Activated naive CD4-positive, alpha-beta T cell (primary cell): ENCODE results near the gene TADA2A.
"Not testable (repeated sequence)": the region's sequence is repeated elsewhere in the genome, so short reads cannot be mapped to it uniquely, and the experiment has no call there.

Source experiments
- DNase-seq, 4 experiments: peaks; one replicate each; lab custom pipeline; 2025; lab: John Stamatoyannopoulos, UW

The TADA2A gene

GRCh38 chr17:37493249-37494027 is 86.8 kb downstream of the TADA2A start:
- no peak for DNase-seq

- no peak for DNase-seq
Measured at GRCh38 chr17:37494401-37494831, 87.7 kb downstream of the TADA2A start.

GRCh38 chr17:37494971-37495370 is 88.3 kb downstream of the TADA2A start:
- DNase-seq: no peak

GRCh38 chr17:37500378-37500777 is 93.7 kb downstream of the TADA2A start:
- no peak for DNase-seq

GRCh38 chr17:37502009-37502936 is 95.6 kb downstream of the TADA2A start:
- DNase-seq: no peak

- no peak for DNase-seq
Measured at GRCh38 chr17:37503148-37503547, 96.5 kb downstream of the TADA2A start.

- no peak for DNase-seq
Measured at GRCh38 chr17:37505333-37505732, 98.6 kb downstream of the TADA2A start.

- DNase-seq: no peak
Measured at GRCh38 chr17:37506678-37507077, 100.0 kb downstream of the TADA2A start.

GRCh38 chr17:37507111-37507510 is 100.4 kb downstream of the TADA2A start:
- DNase-seq: no peak

GRCh38 chr17:37510056-37510455 is 103.4 kb downstream of the TADA2A start:
- DNase-seq: no peak

- DNase-seq: not testable (repeated sequence)
Measured at GRCh38 chr17:37511642-37512041, 105.0 kb downstream of the TADA2A start.

- no peak for DNase-seq
Measured at GRCh38 chr17:37512442-37513068, 105.9 kb downstream of the TADA2A start.

- no peak for DNase-seq
Measured at GRCh38 chr17:37513711-37514110, 107.0 kb downstream of the TADA2A start.

- no peak for DNase-seq
Measured at GRCh38 chr17:37516127-37516571, 109.5 kb downstream of the TADA2A start.

GRCh38 chr17:37517881-37518280 is 111.2 kb downstream of the TADA2A start:
- DNase-seq: no peak

GRCh38 chr17:37518826-37519225 is 112.1 kb downstream of the TADA2A start:
- DNase-seq: no peak

GRCh38 chr17:37519251-37519985 is 112.7 kb downstream of the TADA2A start:
- DNase-seq: no peak

GRCh38 chr17:37520174-37520573 is 113.5 kb downstream of the TADA2A start:
- DNase-seq: no peak

GRCh38 chr17:37521821-37522220 is 115.1 kb downstream of the TADA2A start:
- no peak for DNase-seq

- DNase-seq: no peak
Measured at GRCh38 chr17:37523715-37524219, 117.1 kb downstream of the TADA2A start.

- no peak for DNase-seq
Measured at GRCh38 chr17:37527249-37527851, 120.7 kb downstream of the TADA2A start.
